NCI-H82 treated with DMSO at 0.1 percent for 48 hours (cell line): ENCODE measurements around the gene FMNL1.
"Not testable (repeated sequence)": the region's sequence is repeated elsewhere in the genome, so short reads cannot be mapped to it uniquely, and the experiment has no call there.

Source experiments
- DNase-seq: peaks from one replicate; lab custom pipeline; 2025; ENCODE audit not compliant: unreplicated experiment; lab: John Stamatoyannopoulos, UW

The FMNL1 gene, protein sequence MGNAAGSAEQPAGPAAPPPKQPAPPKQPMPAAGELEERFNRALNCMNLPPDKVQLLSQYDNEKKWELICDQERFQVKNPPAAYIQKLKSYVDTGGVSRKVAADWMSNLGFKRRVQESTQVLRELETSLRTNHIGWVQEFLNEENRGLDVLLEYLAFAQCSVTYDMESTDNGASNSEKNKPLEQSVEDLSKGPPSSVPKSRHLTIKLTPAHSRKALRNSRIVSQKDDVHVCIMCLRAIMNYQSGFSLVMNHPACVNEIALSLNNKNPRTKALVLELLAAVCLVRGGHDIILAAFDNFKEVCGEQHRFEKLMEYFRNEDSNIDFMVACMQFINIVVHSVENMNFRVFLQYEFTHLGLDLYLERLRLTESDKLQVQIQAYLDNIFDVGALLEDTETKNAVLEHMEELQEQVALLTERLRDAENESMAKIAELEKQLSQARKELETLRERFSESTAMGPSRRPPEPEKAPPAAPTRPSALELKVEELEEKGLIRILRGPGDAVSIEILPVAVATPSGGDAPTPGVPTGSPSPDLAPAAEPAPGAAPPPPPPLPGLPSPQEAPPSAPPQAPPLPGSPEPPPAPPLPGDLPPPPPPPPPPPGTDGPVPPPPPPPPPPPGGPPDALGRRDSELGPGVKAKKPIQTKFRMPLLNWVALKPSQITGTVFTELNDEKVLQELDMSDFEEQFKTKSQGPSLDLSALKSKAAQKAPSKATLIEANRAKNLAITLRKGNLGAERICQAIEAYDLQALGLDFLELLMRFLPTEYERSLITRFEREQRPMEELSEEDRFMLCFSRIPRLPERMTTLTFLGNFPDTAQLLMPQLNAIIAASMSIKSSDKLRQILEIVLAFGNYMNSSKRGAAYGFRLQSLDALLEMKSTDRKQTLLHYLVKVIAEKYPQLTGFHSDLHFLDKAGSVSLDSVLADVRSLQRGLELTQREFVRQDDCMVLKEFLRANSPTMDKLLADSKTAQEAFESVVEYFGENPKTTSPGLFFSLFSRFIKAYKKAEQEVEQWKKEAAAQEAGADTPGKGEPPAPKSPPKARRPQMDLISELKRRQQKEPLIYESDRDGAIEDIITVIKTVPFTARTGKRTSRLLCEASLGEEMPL

DNA sequence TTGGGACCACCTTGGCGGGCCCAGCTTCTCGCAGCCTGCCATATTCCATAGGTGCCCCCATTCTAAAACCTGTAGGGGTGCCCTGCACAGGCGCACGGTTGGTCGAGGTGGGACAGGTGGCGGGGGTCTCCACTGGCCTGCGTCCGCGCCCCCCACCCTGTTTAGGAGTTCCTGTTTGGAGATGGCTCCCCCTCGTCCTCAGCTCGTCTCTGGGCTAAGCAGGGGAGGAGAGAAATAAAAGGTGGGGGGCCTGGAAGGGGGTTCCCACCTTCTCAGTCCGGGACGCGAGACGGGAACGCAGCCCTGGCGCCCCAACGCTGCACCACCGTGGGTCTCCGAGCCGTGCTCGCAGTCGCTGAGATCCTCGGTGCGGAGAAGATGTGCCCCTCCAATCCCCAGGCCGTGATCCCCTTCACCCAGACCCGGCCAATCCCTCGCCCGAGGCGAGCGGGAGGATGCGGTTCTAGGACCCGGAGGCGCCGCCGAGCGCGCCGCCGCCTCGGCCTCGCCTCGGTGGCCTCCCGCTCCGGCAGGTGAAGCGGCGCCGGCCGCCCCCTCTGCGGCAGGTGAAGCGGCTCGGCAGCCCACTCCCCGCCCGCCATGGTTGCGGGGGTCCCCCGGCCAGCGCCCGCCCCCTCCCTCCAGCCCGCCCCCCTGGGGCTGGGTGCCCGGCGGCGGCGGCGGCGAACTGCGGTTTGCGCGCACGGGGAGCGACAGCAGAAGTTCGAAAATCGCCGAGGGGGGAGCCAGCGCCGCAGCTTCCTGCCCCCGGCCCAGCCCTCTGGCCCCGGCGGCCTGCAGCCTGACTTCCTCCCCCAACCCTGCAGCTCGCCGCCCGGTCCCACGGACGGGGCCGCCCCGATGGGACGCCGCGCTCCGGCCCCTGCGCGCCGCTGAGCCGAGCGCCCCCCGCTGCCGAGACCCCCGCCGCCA is at the start of gene FMNL1:
FMNL1 (plus strand) TSS at position 805 of the 933 bp plus-strand sequence. CDS start 240 bp downstream, outside the sequence.
- DNase-seq, result no peak

DNA sequence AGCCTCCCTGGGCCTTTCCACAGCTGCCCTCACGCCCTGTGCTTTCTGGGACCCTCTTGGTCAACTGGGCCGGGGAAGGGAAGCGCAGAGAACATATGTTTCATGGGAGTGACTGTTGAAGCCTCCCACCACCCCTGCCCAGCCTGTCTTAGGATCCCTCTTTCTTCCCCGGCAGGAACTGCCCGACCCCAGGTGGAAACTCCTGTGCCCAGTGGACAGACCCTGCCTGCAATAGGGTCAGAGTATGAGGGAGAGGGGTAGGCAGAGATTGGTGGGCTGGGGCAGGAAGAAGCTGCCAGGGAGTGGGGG is 49.5 kb upstream of the FMNL1 start:
- DNase-seq, result no peak

DNA sequence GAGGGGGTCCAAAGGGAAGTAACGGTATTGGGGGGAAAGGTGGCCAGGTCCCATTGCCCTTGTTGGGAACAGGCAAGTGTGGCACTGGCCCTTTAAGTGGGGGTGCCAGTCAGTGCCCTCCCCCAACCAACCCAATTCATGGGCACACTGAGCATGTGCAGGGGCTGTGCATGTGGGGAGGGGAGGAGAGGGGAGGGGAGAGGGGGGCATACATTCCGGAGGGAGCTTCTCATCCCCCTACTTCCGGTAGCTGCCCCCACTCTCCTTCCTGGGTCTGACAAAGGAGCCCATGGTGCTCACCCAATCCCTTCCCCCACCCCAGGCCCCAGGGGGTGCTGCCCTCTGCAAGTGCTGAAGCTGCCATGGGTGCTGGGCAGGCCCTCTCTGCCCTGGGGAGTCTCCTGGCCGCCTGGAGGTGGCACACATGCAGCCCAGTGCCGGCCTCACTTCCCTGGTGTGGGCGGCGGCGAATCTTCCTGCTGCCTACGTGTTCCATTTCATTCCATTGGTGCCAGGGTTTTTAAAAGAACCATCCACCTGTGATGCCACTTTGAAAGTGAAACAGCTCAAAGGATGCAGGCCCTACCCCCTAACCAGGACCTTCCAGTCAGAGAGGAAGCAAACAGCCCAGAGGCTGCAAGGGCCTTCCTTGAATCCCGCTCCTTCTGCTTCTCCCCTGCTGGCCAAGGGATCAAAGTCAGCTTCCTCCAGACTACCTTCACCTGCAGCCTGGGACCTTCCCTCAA is 49.0 kb upstream of the FMNL1 start:
- peak; percentile 16 for DNase-seq

DNA sequence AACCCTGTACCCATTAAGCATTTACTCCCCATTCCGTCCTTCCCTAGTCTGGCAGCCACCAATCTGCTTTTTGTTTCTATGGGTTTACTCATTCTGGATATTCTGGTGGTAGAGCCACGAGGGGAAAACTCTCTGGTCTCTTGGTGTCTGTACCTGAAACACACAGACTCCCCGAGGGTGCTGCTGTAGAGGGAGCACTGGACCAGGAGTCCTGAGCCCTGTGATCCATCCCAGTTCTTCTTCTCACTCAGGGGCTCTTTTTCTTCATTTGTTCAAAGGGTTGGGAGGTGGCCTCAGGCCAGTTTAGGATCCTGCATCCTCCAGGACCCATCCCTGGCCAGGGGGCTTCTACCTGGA is 45.9 kb upstream of the FMNL1 start:
- DNase-seq, result no peak

DNA sequence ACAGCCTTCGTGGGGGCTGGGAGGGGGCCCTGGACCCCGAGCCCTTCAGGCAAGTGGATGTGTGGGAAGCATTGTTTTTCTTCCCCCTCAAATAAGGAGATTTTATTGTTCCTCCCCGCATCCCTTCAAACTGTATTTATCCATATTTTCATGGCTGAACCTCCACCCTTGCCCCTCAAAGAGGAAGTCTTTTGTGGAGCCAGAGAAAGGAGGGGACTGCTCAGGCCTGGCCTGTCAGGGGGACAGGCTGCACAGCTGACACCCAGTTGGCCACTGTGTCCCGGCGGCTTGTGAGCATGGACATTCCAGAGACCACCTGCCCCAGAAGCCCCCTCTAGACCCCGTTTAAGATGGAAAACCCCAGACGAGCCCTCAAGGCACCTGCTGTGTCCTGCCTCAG is 44.1 kb upstream of the FMNL1 start:
- DNase-seq, result no peak

DNA sequence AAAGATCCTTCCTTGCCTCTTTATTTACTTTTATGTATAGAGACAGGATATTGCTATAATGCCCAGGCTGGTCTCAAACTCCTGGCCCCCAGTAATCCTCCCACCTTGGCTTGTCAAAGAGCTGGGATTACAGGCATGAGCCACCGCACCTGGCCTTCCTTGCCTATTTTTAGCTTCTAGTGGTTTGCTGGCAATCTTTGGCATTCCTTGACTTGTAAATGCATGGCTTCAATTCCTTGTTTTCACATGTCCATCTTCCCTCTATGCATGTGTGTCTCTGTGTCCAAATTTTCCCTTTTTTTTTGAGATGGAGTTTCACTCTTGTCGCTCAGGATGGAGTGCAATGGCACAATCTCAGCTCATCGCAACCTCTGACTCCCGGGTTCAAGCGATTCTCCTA is 37.5 kb upstream of the FMNL1 start:
- DNase-seq, result no peak

DNA sequence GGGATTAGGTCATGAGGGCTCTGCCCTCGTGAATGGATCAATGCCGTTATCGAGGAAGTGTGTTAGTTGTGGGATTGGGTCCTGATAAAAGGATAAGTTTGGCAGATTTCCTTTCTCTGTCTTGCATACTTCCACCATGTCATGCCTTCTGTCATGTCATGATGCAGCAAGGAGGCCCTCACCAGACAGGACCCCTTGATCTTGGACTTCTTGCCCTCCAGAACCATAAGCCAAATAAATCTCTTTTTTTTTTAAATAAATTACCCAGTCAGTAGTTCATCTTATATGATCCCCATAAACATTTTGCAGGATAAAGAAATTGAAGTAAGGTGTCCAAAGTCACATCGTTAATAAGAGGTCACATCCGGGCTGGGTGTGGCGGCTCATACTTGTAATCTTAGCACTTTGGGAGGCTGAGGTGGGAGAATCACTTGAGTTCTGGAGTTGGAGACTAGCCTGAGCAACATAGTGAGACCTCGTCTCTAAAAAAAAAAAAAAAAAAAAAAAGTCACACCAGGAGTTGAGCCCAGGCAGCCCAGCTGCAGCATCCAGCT is 34.8 kb upstream of the FMNL1 start:
- DNase-seq, result no peak

DNA sequence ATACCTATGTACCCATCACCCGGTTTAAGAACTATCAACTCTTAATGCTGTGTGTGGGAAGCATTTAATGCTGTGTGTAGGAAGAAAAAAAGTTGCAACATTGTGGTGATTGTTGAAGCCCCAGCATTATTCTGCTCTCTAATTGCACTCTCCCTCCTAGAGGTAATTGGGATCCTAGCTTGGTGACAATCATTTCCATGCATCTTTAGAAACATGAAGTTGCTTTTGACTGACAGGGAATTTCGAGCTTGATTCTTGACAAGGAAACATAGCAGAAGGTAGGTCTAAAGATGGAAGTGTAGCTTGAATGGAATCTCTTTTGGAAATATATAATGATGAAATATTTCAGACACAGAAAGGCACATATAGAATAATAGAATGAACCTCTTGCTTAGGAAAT is 32.7 kb upstream of the FMNL1 start:
- DNase-seq, result no peak

DNA sequence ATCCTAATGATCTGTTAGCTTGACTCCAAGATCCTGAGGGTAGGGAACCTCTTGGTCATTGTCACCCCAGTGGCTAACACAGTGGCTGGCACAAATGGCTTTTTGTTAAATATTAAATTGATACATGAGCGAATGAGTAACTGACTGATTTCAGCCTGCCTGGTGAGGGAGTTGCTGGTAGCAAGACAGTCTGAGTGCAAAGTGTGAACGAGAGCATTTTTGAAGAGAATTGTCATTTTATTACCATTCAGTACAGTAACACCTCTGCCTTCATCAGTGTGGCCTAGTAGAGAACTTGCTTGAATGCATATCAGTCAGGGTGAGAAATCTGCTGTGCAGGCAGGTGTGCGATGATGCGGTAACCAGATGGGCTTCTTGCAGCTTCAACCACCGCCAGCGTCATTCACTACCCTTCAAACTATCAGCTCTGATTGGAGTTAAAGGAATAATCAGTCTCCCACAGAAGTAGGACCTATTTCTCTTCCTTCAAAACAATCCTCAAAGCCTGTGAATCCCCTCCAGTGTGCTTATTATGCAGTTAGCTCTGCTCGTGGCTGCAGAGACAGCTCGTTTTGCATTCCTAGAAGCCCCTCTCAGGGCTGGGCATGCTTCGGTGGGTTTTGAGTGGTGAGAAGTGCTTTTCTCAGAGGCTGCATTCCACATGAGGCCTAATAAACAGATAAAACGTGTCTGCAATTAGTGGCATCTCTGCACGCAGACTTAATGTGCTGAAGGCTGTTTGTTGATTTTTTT is 31.0 kb upstream of the FMNL1 start:
- DNase-seq, result no peak

DNA sequence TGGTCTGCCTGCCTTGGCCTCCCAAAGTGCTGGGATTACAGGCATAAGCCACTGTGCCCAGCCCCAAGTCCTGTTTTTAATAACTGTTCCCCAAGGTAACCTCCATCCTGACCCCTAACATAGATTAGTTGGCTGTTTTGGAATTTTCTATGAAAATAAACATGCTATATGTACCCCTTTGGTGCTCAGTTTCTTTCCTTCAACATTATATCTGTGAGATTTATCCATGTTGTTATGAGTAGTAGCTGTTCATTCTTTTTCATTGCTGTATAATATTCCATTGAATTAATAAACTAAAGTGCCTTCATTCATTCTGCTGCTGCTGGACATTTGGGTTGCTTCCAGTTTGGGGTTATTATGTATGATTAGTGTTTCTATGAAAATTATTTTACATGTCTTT is 26.3 kb upstream of the FMNL1 start:
- no peak for DNase-seq

DNA sequence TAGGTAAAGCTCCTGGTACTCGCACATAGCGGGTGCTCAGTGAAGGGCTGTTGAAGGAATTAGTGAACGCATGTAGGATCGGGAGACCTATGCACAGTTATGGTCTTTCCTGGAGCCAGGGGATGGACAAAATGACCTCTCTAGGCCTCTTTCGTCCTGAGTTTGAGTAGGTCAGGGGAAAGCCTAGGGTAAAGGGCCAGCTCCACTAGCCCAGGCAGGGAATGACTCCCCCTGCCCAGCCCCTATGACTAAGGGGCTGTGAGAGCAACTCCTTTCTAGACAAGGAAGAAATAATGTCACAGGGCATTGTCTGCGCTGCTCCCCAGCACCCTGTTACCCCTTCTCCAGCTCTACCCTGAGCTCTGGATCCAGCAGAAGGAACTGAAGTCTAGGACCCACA is 24.6 kb upstream of the FMNL1 start:
- no peak for DNase-seq

DNA sequence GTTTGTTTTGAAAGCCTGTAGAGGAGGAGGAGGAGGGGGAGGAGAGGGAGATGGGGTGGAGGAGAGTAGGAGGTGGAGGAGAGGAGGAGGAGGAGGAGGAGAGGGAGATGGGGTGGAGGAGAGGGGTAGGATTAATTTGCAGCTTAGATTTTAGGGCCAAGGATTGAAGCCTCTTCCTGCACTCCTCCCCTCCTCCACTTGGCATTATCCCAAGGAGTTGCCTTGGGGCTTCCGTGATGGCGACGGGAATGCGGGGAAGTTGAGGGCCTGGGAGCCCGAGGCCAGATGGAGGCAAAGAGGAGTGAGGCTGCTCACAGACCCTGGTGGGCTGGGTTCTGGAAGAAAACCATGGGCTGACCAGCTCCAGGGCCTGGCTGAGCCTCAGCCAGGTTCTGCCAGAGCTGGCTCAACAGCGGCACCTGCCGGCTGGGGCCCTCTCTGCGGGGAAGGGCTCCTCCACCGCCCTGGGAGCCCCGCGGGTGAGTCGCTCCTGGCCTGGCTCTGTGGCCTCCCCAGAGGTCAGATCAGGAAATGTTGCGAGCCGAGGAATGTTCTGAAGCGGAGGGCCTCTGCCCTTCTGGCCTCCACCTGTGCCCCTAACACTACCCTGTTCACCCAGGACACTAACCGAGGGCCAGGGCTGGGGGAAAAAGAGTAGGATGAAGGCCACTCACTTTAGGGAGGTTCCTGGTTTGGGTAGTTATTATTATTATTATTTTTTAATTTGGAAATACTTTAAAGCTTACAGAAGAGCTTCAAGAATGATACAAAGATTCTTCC is 23.9 kb upstream of the FMNL1 start:
- peak; percentile 86 for DNase-seq

DNA sequence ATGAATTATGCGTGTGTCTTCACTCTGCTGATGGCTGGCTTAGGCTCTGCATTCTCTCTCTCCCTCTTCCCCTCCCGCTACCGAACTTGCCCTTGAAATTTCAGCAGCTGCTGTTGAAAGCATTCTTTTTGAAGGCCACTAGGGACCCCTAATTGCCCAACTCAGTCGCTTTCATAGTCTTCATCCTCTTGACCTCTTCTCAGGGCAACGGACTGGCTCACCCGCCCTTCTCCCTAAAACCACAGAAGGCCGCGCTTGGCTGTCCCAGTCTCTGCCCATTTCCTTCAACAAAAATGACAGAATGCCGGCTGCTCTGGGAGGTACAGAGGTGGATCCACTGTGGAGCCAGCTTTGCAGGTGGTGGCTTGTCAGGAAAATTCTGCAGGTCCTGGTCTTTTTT is 21.0 kb upstream of the FMNL1 start:
- no peak for DNase-seq

DNA sequence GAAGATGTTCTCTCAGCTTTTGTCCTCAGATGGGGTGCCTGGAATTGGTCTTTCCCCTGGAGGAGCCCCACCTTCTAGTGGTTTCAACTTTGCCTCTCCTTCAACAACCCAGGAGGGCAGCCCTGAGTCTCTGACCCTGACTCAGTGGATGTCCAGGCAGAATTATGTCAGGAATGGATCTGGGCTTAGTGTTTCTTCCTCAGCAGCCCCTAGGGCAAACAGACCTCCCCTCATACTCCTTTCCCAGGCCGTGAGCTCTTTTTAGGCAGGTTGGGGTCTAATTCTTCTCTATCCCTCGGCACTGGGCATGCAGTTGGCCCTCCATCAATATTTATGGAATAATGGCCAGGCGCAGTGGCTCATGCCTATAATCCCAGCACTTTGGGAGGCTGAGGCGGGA is 20.2 kb upstream of the FMNL1 start:
- DNase-seq, result no peak

DNA sequence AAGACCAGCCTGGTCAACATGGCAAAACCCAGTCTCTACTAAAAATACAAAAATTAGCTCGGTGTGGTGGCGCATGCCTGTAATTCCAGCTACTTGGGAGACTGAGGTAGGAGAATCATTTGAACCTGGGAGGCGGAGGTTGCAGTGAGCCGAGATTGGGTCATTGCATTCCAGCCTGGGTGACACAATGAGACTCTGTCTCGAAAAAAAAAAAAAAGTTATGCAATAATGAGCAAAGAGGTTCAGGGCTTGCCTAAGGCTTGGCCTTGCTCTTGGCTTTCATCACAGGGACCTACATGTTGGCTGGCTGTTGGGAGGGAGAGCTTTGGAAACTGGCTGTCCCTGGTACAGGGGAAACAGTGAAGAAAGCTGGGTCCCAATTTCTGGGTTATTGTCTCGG is 19.8 kb upstream of the FMNL1 start:
- not testable (repeated sequence) for DNase-seq

DNA sequence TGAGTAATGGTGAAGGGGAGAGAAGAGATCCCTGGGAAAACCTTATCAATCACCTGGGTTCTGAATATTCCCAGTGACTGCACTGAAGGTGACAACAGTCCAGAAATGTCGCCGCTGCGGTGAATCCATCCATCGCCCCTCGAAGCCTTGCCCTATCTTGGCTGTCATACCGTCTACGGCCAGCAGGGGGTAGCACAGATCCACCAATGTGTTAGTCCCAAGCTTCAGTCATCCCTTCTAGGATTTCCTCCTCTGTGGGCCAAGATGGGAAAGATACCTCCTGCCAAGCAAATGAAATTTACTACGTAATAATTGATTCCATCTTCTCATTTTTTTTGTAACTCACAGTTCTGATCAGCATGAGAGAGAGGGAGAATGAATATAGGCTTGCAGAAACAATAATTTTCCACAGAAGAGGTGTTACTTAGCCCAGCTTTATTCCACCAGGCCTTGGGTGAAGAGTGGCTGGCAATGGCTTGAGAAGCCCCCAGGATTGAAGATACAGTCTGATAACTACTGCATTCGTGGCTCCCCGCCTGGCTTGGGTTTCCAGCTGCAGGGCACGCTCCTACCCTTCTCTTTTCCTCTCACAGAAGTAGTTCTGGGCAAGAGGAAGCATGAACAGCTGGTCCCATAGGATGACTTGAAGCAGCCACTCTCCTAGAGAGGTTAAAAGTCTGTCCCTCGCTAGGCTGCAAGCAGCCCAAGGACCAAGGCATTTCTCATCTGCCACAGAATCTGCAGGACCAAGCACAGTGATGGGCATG is 2.6 kb upstream of the FMNL1 start:
- peak; percentile 88 for DNase-seq

DNA sequence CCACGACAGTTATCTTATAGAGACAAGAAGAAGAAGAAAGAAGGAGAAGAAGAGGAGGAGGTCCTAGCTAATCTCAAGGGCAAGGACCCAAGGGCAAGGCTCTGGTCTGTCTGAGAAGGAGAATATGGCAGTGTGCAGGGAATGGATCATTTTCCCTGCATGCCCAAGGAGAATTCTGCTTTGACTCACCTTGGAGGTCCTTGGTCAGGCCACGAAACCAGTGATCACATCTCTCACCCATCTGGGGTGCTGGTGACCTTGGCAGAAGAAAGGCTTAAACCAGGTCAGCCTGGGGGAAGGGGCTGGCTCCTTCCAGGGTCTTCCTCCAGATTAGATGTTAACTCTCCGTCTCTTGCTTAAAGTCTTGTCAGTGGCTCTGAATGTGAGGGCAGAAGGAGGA is 1.6 kb upstream of the FMNL1 start:
- DNase-seq, result no peak

DNA sequence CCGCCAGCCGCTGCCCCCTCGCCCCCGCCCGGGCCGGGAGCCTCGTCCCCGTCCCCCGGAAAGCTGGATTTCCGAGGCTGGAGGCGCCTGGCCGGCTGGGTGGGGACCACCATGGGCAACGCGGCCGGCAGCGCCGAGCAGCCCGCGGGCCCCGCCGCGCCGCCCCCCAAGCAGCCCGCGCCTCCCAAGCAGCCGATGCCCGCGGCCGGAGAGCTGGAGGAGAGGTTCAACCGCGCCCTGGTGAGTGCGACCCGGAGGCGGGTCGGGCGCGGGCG is 266 bp downstream of the FMNL1 start:
- DNase-seq, result no peak
